ENCODE results near the gene KCNK13.

GRCh38 chr14:90061685-90062126 lies at the start of gene KCNK13:
- TF ChIP-seq POLR2AphosphoS5 (IDR thresholded peaks at IDR 0.05; ENCODE audit: low read depth, low read length) (no peak), CTCF (IDR thresholded peaks at IDR 0.05) (no peak), SIN3A (IDR thresholded peaks at IDR 0.05; ENCODE audit: borderline replicate concordance, insufficient read depth, low read depth, low read length) (no peak), REST (IDR thresholded peaks at IDR 0.05; ENCODE audit: insufficient read depth in 1 of 2, low read depth in 2 of 2, low read length in 1 of 2) (no peak), TCF7L2 (IDR thresholded peaks at IDR 0.05; ENCODE audit: low read depth, low read length) (no peak)

All from Panc1 (cell line).